HG03025 (cell line): ENCODE data around the gene CCDC102B.
"Not testable (repeated sequence)": the region's sequence is repeated elsewhere in the genome, so short reads cannot be mapped to it uniquely, and the experiment has no call there.

Source experiments
- ATAC-seq: cut with Tn5 transposase; IDR thresholded peaks from one replicate; pipeline ENCODE4 v1.9.1; 2021; ENCODE audit warnings: mild to moderate bottlenecking, moderate library complexity; ENCODE audit not compliant: unreplicated experiment, low FRiP score

CCDC102B gene

GRCh38 chr18:68960355-68960754 is 162.5 kb downstream of the CCDC102B start:
- ATAC-seq, result no peak

GRCh38 chr18:68962623-68963022 is 164.7 kb downstream of the CCDC102B start:
- no peak for ATAC-seq

- ATAC-seq, result no peak
These were observed 167.9 kb downstream of the CCDC102B start for GRCh38 chr18:68965817-68966216.

- no peak for ATAC-seq
These were observed 171.1 kb downstream of the CCDC102B start for GRCh38 chr18:68969027-68969426.

- ATAC-seq, result no peak
These were observed 174.3 kb downstream of the CCDC102B start for GRCh38 chr18:68972176-68972575.

GRCh38 chr18:68979737-68980136 is 181.9 kb downstream of the CCDC102B start:
- no peak for ATAC-seq

- ATAC-seq, result no peak
These were observed 185.2 kb downstream of the CCDC102B start for GRCh38 chr18:68983126-68983525.

- no peak for ATAC-seq
These were observed 186.5 kb downstream of the CCDC102B start for GRCh38 chr18:68984342-68984741.

GRCh38 chr18:68985172-68985820 is 187.4 kb downstream of the CCDC102B start:
- ATAC-seq, result no peak

GRCh38 chr18:68991286-68991685 is 193.4 kb downstream of the CCDC102B start:
- no peak for ATAC-seq

GRCh38 chr18:68992719-68993482 is 195.0 kb downstream of the CCDC102B start:
- peak; percentile 44 for ATAC-seq

- ATAC-seq, result no peak
These were observed 197.8 kb downstream of the CCDC102B start for GRCh38 chr18:68995675-68996074.

- ATAC-seq, result no peak
These were observed 200.0 kb downstream of the CCDC102B start for GRCh38 chr18:68997845-68998244.

- ATAC-seq, result no peak
These were observed 202.5 kb downstream of the CCDC102B start for GRCh38 chr18:69000366-69000765.

- ATAC-seq, result no peak
These were observed 204.4 kb downstream of the CCDC102B start for GRCh38 chr18:69002233-69002632.

GRCh38 chr18:69006212-69006611 is 208.3 kb downstream of the CCDC102B start:
- ATAC-seq, result not testable (repeated sequence)

GRCh38 chr18:69008538-69008937 is 210.7 kb downstream of the CCDC102B start:
- ATAC-seq, result no peak

- no peak for ATAC-seq
These were observed 223.4 kb downstream of the CCDC102B start for GRCh38 chr18:69021211-69021805.

- no peak for ATAC-seq
These were observed 224.5 kb downstream of the CCDC102B start for GRCh38 chr18:69022426-69022825.

GRCh38 chr18:69031571-69031970 is 233.7 kb downstream of the CCDC102B start:
- no peak for ATAC-seq

GRCh38 chr18:69032009-69032408 is 234.1 kb downstream of the CCDC102B start:
- no peak for ATAC-seq

GRCh38 chr18:69035756-69036155 is 237.9 kb downstream of the CCDC102B start:
- no peak for ATAC-seq
